ENCODE results near the gene ATRIP.

Gene ATRIP

DNA sequence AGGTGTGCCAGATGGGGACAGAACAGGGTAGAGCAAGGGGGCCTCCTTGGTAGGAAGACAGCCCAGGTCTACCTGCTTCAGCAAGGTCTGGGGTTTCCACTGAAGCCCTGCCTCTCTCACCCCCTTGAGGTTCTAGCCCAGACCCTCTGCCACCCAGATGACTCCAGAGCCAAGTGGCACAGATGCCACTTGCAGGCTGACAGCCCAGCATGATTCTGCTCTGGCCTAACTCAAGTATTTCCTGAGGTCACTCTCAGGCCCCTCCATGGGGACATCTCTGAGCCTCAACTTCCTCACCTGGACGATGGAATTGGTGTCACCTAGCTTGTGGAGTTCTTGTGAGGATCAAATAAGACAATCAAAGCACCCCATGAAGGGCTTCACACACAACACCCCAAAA lies 40.6 kb upstream of the ATRIP start:
- WGBS (ENCODE audit: extremely low coverage, insufficient coverage, insufficient read length) = no CpG with 5 or more reads among the region's 1 CpG
- H4K91ac ChIP-seq (ENCODE audit: low read depth, low read length) = no peak overlapping the region
- no peak overlapping the region for H4K8ac ChIP-seq (ENCODE audit: low read depth, low read length)
- H2BK5ac ChIP-seq (ENCODE audit: low read depth, low read length, poor library complexity) = no peak overlapping the region
- H4K12ac ChIP-seq (ENCODE audit: low read depth, low read length) = no peak overlapping the region
- H3K18ac ChIP-seq (ENCODE audit: low read length) = no peak overlapping the region
- H2BK120ac ChIP-seq (ENCODE audit: insufficient read depth, low read length, poor library complexity) = no peak overlapping the region
- H3K4me2 ChIP-seq (ENCODE audit: low read length) = no peak overlapping the region
- H3K27me3 ChIP-seq (ENCODE audit: insufficient read depth, low read length) = no peaks in the 10 kb centered on the region
- no peak overlapping the region for H3K4me3 ChIP-seq (ENCODE audit: low read depth, low read length)
- no peak overlapping the region for H3K14ac ChIP-seq (ENCODE audit: low read length)
- no peak overlapping the region for H2AK5ac ChIP-seq (ENCODE audit: low read length)
- no peak overlapping the region for H2AFZ ChIP-seq (ENCODE audit: insufficient read depth, low read length, poor library complexity)
- no peak for DNase-seq
- no peak overlapping the region for H3K27ac ChIP-seq (ENCODE audit: low read depth, low read length)
- H3K79me1 ChIP-seq (ENCODE audit: low read length) = no peaks in the 10 kb centered on the region
- H3K23ac ChIP-seq (ENCODE audit: low read length) = no peak overlapping the region
- H3K4me1 ChIP-seq (ENCODE audit: control insufficient read depth in 1 of 2, insufficient read depth in 2 of 2, low read length in 2 of 2) = no peaks in the 10 kb centered on the region
- peaks cover 76 to 80% of the 10 kb centered on the region in 2 experiments for H3K36me3 ChIP-seq (ENCODE audit: control insufficient read depth in 1 of 2, insufficient read depth in 2 of 2, low read length in 2 of 2)
- H2BK12ac ChIP-seq (ENCODE audit: low read length) = no peak overlapping the region
- no peaks in the 10 kb centered on the region for H3K9me3 ChIP-seq (ENCODE audit: insufficient read depth, low read depth, low read length)
- H3K9ac ChIP-seq (ENCODE audit: low read length) = no peak overlapping the region
- H3K4ac ChIP-seq (ENCODE audit: low read depth, low read length) = no peak overlapping the region
- H3K79me2 ChIP-seq (ENCODE audit: control insufficient read depth, insufficient read depth, low read length, poor library complexity) = no peaks in the 10 kb centered on the region

DNA sequence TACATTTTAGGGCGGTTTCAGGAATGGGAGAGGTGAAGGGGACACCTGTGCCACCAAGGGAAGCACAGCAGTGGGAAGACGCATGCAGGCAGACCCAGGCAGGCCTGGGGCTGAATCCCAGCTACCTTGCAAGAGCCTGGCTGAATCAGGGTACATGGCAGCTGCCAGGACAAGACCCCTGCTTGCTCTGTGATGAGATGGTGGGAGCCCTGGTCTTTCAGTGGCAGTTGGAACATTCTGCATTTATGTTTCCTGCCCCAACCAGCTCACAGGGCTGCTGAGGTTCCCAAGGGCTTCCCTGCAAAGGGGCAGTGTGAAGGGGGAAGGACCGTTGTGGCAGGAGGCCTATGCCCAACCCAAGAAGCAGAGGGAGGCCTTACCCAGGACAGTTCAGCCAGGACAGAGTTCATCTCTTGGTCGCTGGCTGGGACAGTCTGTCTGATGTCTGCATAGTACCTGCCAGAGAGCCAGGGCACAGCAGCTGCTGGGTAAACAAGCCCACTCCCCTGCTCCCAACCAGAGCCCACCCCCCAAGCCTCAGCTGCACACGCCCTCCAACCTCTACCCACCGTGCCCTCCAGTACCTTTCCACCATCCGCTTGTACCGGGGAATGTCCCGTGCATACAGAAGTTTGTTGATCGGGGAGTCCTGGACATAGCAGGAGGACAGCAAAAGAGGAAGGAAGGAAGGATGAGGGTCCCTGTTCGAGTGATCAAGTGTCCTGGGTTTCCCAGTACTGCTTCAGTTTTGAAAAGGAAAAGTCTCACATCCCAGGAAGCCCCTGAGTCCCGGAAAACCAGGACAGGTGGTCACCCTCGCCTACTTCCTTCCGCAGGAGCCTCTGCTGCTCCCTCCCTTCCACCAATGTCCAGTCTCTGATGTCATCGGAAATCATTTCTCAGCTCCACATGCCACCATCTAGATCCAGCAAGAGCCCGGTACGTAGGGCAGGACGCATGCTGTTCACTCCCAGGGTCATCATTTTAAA lies 39.8 kb upstream of the ATRIP start:
- Histone ChIP-seq H3K4me2 (ENCODE audit: low read length) (no peak overlapping the region), H3K79me1 (ENCODE audit: low read length) (no peaks in the 10 kb centered on the region), H3K4ac (ENCODE audit: low read depth, low read length) (no peak overlapping the region), H3K18ac (ENCODE audit: low read length) (no peak overlapping the region), H3K79me2 (ENCODE audit: control insufficient read depth, insufficient read depth, low read length, poor library complexity) (no peaks in the 10 kb centered on the region), H3K9me3 (ENCODE audit: insufficient read depth, low read depth, low read length) (no peaks in the 10 kb centered on the region), H2BK12ac (ENCODE audit: low read length) (no peak overlapping the region), H3K23ac (ENCODE audit: low read length) (no peak overlapping the region), H4K8ac (ENCODE audit: low read depth, low read length) (no peak overlapping the region), H3K14ac (ENCODE audit: low read length) (no peak overlapping the region), H4K12ac (ENCODE audit: low read depth, low read length) (no peak overlapping the region), H3K4me1 (ENCODE audit: control insufficient read depth in 1 of 2, insufficient read depth in 2 of 2, low read length in 2 of 2) (no peaks in the 10 kb centered on the region), H2AK5ac (ENCODE audit: low read length) (no peak overlapping the region), H4K91ac (ENCODE audit: low read depth, low read length) (no peak overlapping the region), H3K4me3 (ENCODE audit: low read depth, low read length) (no peak overlapping the region), H3K9ac (ENCODE audit: low read length) (no peak overlapping the region), H2BK5ac (ENCODE audit: low read depth, low read length, poor library complexity) (no peak overlapping the region), H3K36me3 (ENCODE audit: control insufficient read depth in 1 of 2, insufficient read depth in 2 of 2, low read length in 2 of 2) (peaks cover 84 to 87% of the 10 kb centered on the region in 2 experiments), H3K27me3 (ENCODE audit: insufficient read depth, low read length) (no peaks in the 10 kb centered on the region), H3K27ac (ENCODE audit: low read depth, low read length) (no peak overlapping the region), H2BK120ac (ENCODE audit: insufficient read depth, low read length, poor library complexity) (no peak overlapping the region), H2AFZ (ENCODE audit: insufficient read depth, low read length, poor library complexity) (no peak overlapping the region)
- no peak for DNase-seq
- no CpG with 5 or more reads among the region's 18 CpGs for WGBS (ENCODE audit: extremely low coverage, insufficient coverage, insufficient read length)

DNA sequence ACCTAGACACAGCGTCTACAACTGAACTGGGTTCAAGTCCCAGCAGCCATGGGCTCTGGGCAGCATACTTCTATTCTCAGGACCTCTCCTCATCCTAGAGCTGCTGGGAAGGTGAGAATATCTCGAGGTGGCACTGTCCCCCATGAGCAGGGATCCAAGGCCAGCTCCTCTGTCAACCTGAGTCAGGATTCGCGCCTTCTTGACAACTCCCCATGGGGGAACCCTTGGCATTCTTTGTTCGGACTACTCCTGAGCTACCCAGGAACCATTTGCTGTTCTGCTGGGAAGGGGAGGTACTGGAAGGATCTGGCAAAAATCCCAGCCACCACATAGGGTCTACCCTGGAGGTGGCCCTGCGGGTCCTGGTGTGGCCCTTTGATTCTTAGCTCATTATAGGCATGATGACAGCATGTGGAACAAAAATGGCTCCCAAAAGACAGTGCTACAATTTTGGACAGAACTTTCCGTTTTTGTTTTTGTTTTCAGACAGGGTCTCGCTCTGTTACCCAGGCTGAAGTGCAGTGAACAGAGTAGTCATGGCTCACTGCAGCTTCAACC lies 38.9 kb upstream of the ATRIP start:
- H3K9me3 ChIP-seq (ENCODE audit: insufficient read depth, low read depth, low read length) = no peaks in the 10 kb centered on the region
- no peak overlapping the region for H4K12ac ChIP-seq (ENCODE audit: low read depth, low read length)
- H3K79me2 ChIP-seq (ENCODE audit: control insufficient read depth, insufficient read depth, low read length, poor library complexity) = no peaks in the 10 kb centered on the region
- H3K23ac ChIP-seq (ENCODE audit: low read length) = no peak overlapping the region
- H3K4ac ChIP-seq (ENCODE audit: low read depth, low read length) = no peak overlapping the region
- no peak overlapping the region for H2AFZ ChIP-seq (ENCODE audit: insufficient read depth, low read length, poor library complexity)
- no peaks in the 10 kb centered on the region for H3K4me1 ChIP-seq (ENCODE audit: control insufficient read depth in 1 of 2, insufficient read depth in 2 of 2, low read length in 2 of 2)
- H3K14ac ChIP-seq (ENCODE audit: low read length) = no peak overlapping the region
- no peak overlapping the region for H3K27ac ChIP-seq (ENCODE audit: low read depth, low read length)
- no peak overlapping the region for H2BK12ac ChIP-seq (ENCODE audit: low read length)
- no CpG with 5 or more reads among the region's 8 CpGs for WGBS (ENCODE audit: extremely low coverage, insufficient coverage, insufficient read length)
- H3K27me3 ChIP-seq (ENCODE audit: insufficient read depth, low read length) = no peaks in the 10 kb centered on the region
- no peak overlapping the region for H2BK120ac ChIP-seq (ENCODE audit: insufficient read depth, low read length, poor library complexity)
- no peak overlapping the region for H3K4me3 ChIP-seq (ENCODE audit: low read depth, low read length)
- no peak overlapping the region for H2BK5ac ChIP-seq (ENCODE audit: low read depth, low read length, poor library complexity)
- peaks cover 89 to 95% of the 10 kb centered on the region in 2 experiments for H3K36me3 ChIP-seq (ENCODE audit: control insufficient read depth in 1 of 2, insufficient read depth in 2 of 2, low read length in 2 of 2)
- no peak overlapping the region for H3K4me2 ChIP-seq (ENCODE audit: low read length)
- H2AK5ac ChIP-seq (ENCODE audit: low read length) = no peak overlapping the region
- H4K8ac ChIP-seq (ENCODE audit: low read depth, low read length) = no peak overlapping the region
- DNase-seq = no peak
- H3K79me1 ChIP-seq (ENCODE audit: low read length) = no peaks in the 10 kb centered on the region
- H3K9ac ChIP-seq (ENCODE audit: low read length) = no peak overlapping the region
- H3K18ac ChIP-seq (ENCODE audit: low read length) = no peak overlapping the region
- no peak overlapping the region for H4K91ac ChIP-seq (ENCODE audit: low read depth, low read length)

DNA sequence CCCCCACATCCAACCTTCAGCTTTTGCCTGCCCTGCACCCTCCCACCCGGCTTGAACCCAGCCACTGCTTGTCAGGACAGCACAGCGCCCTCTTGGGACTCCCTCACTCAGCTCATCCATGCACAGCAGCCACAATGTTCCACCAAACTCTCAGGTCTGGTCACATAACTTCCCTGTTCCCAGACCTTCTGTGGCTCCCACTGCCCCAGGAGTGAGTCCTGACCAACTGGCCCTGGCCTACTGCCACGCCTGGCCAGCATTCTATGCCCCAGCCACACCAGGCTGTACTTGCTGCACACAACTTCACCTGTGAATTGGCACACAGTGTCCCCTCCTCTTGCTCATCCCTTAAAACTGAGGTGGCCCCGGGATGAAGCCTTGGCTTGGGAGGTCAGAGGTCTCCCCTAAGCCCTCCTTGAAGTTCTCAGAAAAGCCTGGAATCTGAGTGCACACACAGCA lies 37.7 kb upstream of the ATRIP start:
- Histone ChIP-seq H4K8ac (ENCODE audit: low read depth, low read length) (no peak overlapping the region), H3K4me1 (ENCODE audit: control insufficient read depth in 1 of 2, insufficient read depth in 2 of 2, low read length in 2 of 2) (no peaks in the 10 kb centered on the region), H3K4me2 (ENCODE audit: low read length) (no peak overlapping the region), H4K91ac (ENCODE audit: low read depth, low read length) (no peak overlapping the region), H3K36me3 (ENCODE audit: control insufficient read depth in 1 of 2, insufficient read depth in 2 of 2, low read length in 2 of 2) (peaks cover 95 to 97% of the 10 kb centered on the region in 2 experiments), H3K14ac (ENCODE audit: low read length) (no peak overlapping the region), H2BK12ac (ENCODE audit: low read length) (no peak overlapping the region), H2AK5ac (ENCODE audit: low read length) (no peak overlapping the region), H2BK120ac (ENCODE audit: insufficient read depth, low read length, poor library complexity) (no peak overlapping the region), H3K9me3 (ENCODE audit: insufficient read depth, low read depth, low read length) (peaks cover 2% of the 10 kb centered on the region), H3K27me3 (ENCODE audit: insufficient read depth, low read length) (no peaks in the 10 kb centered on the region), H3K79me1 (ENCODE audit: low read length) (no peaks in the 10 kb centered on the region), H3K79me2 (ENCODE audit: control insufficient read depth, insufficient read depth, low read length, poor library complexity) (no peaks in the 10 kb centered on the region), H2BK5ac (ENCODE audit: low read depth, low read length, poor library complexity) (no peak overlapping the region), H3K4ac (ENCODE audit: low read depth, low read length) (no peak overlapping the region), H4K12ac (ENCODE audit: low read depth, low read length) (no peak overlapping the region), H3K27ac (ENCODE audit: low read depth, low read length) (no peak overlapping the region), H3K23ac (ENCODE audit: low read length) (no peak overlapping the region), H3K9ac (ENCODE audit: low read length) (no peak overlapping the region), H3K4me3 (ENCODE audit: low read depth, low read length) (no peak overlapping the region), H3K18ac (ENCODE audit: low read length) (no peak overlapping the region), H2AFZ (ENCODE audit: insufficient read depth, low read length, poor library complexity) (no peak overlapping the region)
- no CpG with 5 or more reads among the region's 4 CpGs for WGBS (ENCODE audit: extremely low coverage, insufficient coverage, insufficient read length)
- DNase-seq = no peak

Data from trophoblast cell (in vitro differentiated cells and primary cell).